ENCODE measurements around the gene DVL2. TPM values are rescaled to one million over a fixed set of nuclear protein-coding genes. Genes with fewer than 3 reads are reported as not detected.

Gene DVL2
- total RNA-seq, 1 experiment from 2014 or later, result 82.9 TPM

DNA sequence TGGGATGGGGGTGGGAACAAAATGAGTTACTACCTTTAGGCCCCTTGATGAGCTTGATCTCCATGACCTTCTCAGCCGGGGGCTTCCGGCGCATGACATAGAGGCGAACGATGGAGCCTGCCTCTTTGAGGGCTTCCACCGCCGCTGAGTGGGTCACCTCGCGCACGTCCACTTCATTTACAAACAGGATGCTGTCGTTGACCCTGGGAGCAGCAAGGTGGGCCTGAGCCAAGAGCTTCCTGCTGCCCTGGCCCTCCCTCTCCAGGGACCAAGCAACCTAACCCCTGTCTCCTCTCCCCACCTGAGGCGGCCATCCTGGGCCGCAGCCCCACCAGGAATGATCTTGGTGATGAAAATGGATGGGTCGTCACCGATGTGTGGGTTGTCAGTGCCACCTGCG lies 30.9 kb downstream of the DVL2 start:
- Histone ChIP-seq H4K91ac (ENCODE audit: insufficient read length, low read depth, low read length) (no peak overlapping the region), H3K79me1 (ENCODE audit: insufficient read depth, low read depth, low read length, poor library complexity, severe bottlenecking) (no peaks in the 10 kb centered on the region), H3K4ac (ENCODE audit: low read depth, low read length) (no peak overlapping the region), H3K27ac (ENCODE audit: insufficient read length, low read depth, low read length) (no peak overlapping the region), H2AK5ac (ENCODE audit: insufficient read length, low read length) (no peak overlapping the region), H2BK20ac (ENCODE audit: low read depth, low read length, poor library complexity, severe bottlenecking) (no peak overlapping the region), H3K4me2 (ENCODE audit: insufficient read depth, insufficient read length, low read length) (no peak overlapping the region), H2BK15ac (ENCODE audit: low read depth, low read length) (no peak overlapping the region), H2BK5ac (ENCODE audit: insufficient read length, low read length) (no peak overlapping the region), H3T11ph (ENCODE audit: low read length) (no peak overlapping the region), H2BK120ac (ENCODE audit: low read depth, low read length, poor library complexity, severe bottlenecking) (no peak overlapping the region), H3K18ac (ENCODE audit: insufficient read length, low read depth, low read length) (no peak overlapping the region), H4K8ac (replicated peaks; ENCODE audit: insufficient read length, low read depth, low read length) (no peak overlapping the region), H3K9me3 (ENCODE audit: control insufficient read depth, low read depth, low read length) (no peaks in the 10 kb centered on the region), H3K4me1 (ENCODE audit: insufficient read depth, low read length) (peaks cover 1% of the 10 kb centered on the region; the same call in 1 of the 2 replicates), H3K79me2 (ENCODE audit: insufficient read depth, low read length) (no peaks in the 10 kb centered on the region), H3K14ac (ENCODE audit: insufficient read depth, low read length) (no peak overlapping the region), H3K27me3 (ENCODE audit: insufficient read depth, low read length) (no peaks in the 10 kb centered on the region), H2AFZ (ENCODE audit: low read length) (no peak overlapping the region), H2BK12ac (ENCODE audit: insufficient read length, low read depth, low read length) (no peak overlapping the region), H4K5ac (ENCODE audit: insufficient read length, low read depth, low read length) (no peak overlapping the region), H3K23ac (ENCODE audit: insufficient read length, low read depth, low read length) (no peak overlapping the region), H3K9ac (ENCODE audit: extremely low read depth, insufficient read length, low read length) (no peak overlapping the region), H4K20me1 (ENCODE audit: control insufficient read depth, insufficient read depth, insufficient read length) (no peaks in the 10 kb centered on the region), H3K56ac (ENCODE audit: insufficient read length, low read depth, low read length) (no peak overlapping the region), H3K23me2 (ENCODE audit: insufficient read length, low read depth, low read length, poor library complexity, severe bottlenecking) (peaks cover 3% of the 10 kb centered on the region)
- Mint-ChIP-seq H3K4me3 (peak overlapping the region in 1 of 2 experiments; percentile 35; a peak in 1 of 5 replicates), H3K9me3 (no peaks in the 10 kb centered on the region), H3K4me1 (peaks cover 24 to 34% of the 10 kb centered on the region in 2 experiments), H3K36me3 (ENCODE audit: insufficient read depth in 1 of 3, low read depth in 3 of 3) (peaks cover 22 to 38% (median 31%) of the 10 kb centered on the region in 3 experiments), H3K27ac (0 out of 7 replicates have a peak overlapping the region, but pooled peaks of 1 of the 3 experiments have one; percentile 55), H3K27me3 (ENCODE audit: low read depth) (no peaks in the 10 kb centered on the region; the same call in none of the 2 replicates)
- no CpG with 5 or more reads among the region's 16 CpGs for WGBS (ENCODE audit: extremely low coverage, insufficient read length, low lambda C conversion rate)
- no peak for DNase-seq
- TF ChIP-seq, protein P1, sequence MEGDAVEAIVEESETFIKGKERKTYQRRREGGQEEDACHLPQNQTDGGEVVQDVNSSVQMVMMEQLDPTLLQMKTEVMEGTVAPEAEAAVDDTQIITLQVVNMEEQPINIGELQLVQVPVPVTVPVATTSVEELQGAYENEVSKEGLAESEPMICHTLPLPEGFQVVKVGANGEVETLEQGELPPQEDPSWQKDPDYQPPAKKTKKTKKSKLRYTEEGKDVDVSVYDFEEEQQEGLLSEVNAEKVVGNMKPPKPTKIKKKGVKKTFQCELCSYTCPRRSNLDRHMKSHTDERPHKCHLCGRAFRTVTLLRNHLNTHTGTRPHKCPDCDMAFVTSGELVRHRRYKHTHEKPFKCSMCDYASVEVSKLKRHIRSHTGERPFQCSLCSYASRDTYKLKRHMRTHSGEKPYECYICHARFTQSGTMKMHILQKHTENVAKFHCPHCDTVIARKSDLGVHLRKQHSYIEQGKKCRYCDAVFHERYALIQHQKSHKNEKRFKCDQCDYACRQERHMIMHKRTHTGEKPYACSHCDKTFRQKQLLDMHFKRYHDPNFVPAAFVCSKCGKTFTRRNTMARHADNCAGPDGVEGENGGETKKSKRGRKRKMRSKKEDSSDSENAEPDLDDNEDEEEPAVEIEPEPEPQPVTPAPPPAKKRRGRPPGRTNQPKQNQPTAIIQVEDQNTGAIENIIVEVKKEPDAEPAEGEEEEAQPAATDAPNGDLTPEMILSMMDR (conservative IDR thresholded peaks at IDR 0.05), result no peak

Measured in H9 (cell line).